Neural progenitor cell (in vitro differentiated cells): ENCODE data around the gene BRD3. TPM values are rescaled to one million over a fixed set of nuclear protein-coding genes. Genes with fewer than 3 reads are reported as not detected.

ENCODE experiments used
- DNase-seq: peaks from one replicate; pipeline ENCODE4 v3.0.0-alpha.2; 2016; ENCODE audit warnings: low spot score
- H2AFZ ChIP-seq: fragments of 200-600 bp; sonication (generic); replicated peaks from 2 replicates; pipeline ENCODE4 v1.6.1; 2016; ENCODE audit warnings: antibody characterized with exemption
- H3F3A ChIP-seq: fragments of 200-600 bp; sonication (generic); 2 replicates; pipeline ENCODE4 v1.6.1; 2016; ENCODE audit warnings: antibody characterized with exemption, low read depth
- H3K27ac ChIP-seq: fragments of 200-600 bp; sonication (generic); 2 replicates; pipeline ENCODE4 v1.5.1; 2016; ENCODE audit warnings: mild to moderate bottlenecking
- H3K27me3 ChIP-seq: fragments of 200-600 bp; sonication (generic); 2 replicates; pipeline ENCODE4 v1.6.1; 2016; ENCODE audit warnings: mild to moderate bottlenecking, moderate library complexity
- H3K36me3 ChIP-seq: fragments of 200-600 bp; sonication (generic); 2 replicates; pipeline ENCODE4 v1.5.1; 2016
- H3K4me1 ChIP-seq: fragments of 200-600 bp; sonication (generic); 2 replicates; pipeline ENCODE4 v1.6.1; 2016; ENCODE audit warnings: mixed run types
- H3K4me2 ChIP-seq: fragments of 200-600 bp; sonication (generic); 2 replicates; pipeline ENCODE4 v1.6.1; 2016
- H3K4me3 ChIP-seq: fragments of 200-600 bp; sonication (generic); 2 replicates; pipeline ENCODE4 v1.5.1; 2016
- H3K79me2 ChIP-seq: fragments of 200-600 bp; sonication (generic); 2 replicates; pipeline ENCODE4 v1.6.1; 2016; ENCODE audit warnings: low read depth
- H3K9ac ChIP-seq: fragments of 200-600 bp; sonication (generic); 2 replicates; pipeline ENCODE4 v1.6.1; 2016
- H3K9me3 ChIP-seq: fragments of 200-600 bp; sonication (generic); 2 replicates; pipeline ENCODE4 v1.5.1; 2016; ENCODE audit warnings: low read depth
- H4K20me1 ChIP-seq: fragments of 200-600 bp; sonication (generic); 2 replicates; pipeline ENCODE4 v1.6.1; 2016; ENCODE audit warnings: low read depth
- H3K27ac Mint-ChIP-seq: 3 replicates; pipeline ENCODE4 v1.8.0; 2021; ENCODE audit warnings: mixed read lengths
- H3K27me3 Mint-ChIP-seq: 2 replicates; pipeline ENCODE4 v1.8.0; 2022; ENCODE audit warnings: low read depth, mild to moderate bottlenecking, inconsistent platforms, moderate library complexity, mixed read lengths; ENCODE audit not compliant: insufficient read depth
- H3K36me3 Mint-ChIP-seq: 3 replicates; pipeline ENCODE4 v1.8.0; 2021; ENCODE audit warnings: mixed read lengths
- H3K4me1 Mint-ChIP-seq: 3 replicates; pipeline ENCODE4 v1.8.0; 2021; ENCODE audit warnings: mixed read lengths
- H3K4me3 Mint-ChIP-seq: 3 replicates; pipeline ENCODE4 v1.8.0; 2021; ENCODE audit warnings: mild to moderate bottlenecking, moderate library complexity, mixed read lengths
- H3K9me3 Mint-ChIP-seq: 3 replicates; pipeline ENCODE4 v1.8.0; 2020; ENCODE audit warnings: mixed read lengths
- EZH2 ChIP-seq: fragments of 200-600 bp; sonication (generic); IDR thresholded peaks from 2 replicates; pipeline ENCODE4 v1.6.1; 2017; ENCODE audit warnings: antibody characterized with exemption, mild to moderate bottlenecking, moderate library complexity
- EZH2phosphoT487 ChIP-seq: fragments of 200-600 bp; sonication (generic); IDR thresholded peaks from 2 replicates; pipeline ENCODE4 v1.6.1; 2017; ENCODE audit warnings: antibody characterized with exemption
- total RNA-seq: library from RNA; depleted of rRNA; stranded (reverse); fragments of >200 nt; gene quantifications from 2 replicates; pipeline ENCODE4 v1.2.3, GENCODE V29; 2015; ENCODE audit warnings: low replicate concordance
- TF ChIP-seq, protein P1 (sequence below): fragments of 200-600 bp; sonication (generic); IDR thresholded peaks from 2 replicates; pipeline ENCODE4 v1.5.1; 2017; ENCODE audit warnings: antibody characterized with exemption, mild to moderate bottlenecking

BRD3 gene
- total RNA-seq, 1 donor from 2014 or later = 14.8 TPM

DNA sequence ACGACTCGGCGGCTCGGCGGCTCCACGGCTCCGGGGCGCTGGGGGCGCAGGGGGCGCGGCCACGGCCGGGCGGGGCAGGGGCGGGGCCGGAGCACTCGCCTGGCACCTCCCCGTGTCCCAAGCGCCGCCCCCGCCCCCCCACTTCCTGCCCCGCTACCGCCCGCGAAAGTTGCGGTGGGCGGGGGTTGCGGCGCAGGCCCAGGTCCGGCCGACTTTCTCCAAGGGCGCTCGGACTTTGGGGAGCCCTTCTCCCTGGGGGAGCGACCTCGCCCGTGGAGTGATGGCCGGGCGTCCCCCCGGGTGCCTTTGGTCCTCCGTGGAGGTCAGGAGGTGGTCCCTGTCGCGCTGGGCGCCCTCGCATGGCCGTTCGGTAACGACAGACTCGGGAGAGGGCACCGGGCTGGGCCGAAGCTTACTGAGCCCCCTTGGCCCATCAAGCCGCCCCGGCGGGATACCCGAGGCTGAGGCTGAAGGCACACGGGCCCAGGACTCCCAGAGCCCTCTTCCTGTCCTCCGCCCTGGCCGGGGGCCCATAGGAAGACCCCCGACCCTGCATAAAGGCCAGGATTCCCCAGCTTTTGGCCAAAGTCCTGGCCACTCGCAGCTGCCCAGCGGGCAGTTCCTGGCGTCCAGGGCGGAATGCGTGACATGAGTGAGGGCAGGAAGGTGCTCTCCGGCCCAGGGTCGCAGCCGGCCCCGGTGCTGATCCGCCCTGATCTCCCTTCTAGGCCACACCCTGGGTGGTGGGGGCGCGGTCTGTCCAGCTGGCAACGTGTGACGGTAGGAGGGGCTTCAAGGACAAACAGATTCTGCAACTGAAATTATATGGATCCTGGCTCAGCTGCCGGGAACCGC, 74.8 kb downstream of the BRD3 start:
- H3K4me2 ChIP-seq = peak overlapping the region; percentile 86
- peak overlapping the region; percentile 86 for H3K4me3 Mint-ChIP-seq

DNA sequence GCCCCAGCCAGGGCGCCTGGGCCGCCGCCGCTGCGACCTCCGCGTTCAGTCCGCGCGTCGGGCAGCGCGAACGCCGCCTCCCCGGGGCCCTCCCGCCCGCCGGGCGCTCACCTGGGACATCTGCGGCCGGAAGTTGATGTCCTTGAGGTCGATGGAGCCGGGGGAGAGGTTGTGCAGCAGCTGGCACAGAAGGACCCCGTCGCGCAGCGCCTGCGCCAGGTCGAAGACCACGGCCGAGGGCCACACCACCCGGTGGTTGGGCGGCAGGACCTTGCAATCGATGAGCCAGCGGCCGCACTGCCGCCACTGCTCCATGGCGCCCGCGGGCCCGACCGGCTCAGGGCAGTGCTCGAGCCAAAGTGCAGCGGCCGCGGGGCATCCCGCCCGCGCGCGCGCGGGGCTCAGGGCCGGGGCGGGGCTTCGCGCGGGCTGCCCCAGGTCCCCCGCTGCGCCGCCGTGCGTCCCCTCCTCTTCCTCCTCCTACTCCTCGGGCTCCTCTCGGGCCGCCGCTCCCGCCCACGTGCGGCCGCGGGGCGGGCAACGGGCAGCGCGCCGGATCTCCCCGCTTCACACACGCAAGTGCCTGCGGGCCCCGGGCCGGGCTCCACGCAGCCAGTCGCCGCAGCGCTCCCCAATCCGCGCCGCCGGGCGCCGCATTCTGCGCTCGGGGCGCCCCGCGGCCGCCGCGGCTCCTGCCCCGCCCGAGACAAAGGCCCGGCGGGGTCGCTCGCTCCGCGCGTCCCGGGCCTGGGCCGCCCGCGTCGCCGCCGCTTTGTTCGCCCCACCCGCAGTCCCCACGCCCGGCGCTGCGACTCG, 75.7 kb downstream of the BRD3 start, which contains the start of gene VAV2:
Gene VAV2, minus strand, starts transcription at position 361 of the 816 bp plus-strand sequence. Its CDS starts 46 bp downstream, at position 315.
- peaks cover 52% of the 10 kb centered on the region for H3K79me2 ChIP-seq

More for the DNA sequence above, 74.8 kb downstream of the BRD3 start:
- TF ChIP-seq, protein P1, sequence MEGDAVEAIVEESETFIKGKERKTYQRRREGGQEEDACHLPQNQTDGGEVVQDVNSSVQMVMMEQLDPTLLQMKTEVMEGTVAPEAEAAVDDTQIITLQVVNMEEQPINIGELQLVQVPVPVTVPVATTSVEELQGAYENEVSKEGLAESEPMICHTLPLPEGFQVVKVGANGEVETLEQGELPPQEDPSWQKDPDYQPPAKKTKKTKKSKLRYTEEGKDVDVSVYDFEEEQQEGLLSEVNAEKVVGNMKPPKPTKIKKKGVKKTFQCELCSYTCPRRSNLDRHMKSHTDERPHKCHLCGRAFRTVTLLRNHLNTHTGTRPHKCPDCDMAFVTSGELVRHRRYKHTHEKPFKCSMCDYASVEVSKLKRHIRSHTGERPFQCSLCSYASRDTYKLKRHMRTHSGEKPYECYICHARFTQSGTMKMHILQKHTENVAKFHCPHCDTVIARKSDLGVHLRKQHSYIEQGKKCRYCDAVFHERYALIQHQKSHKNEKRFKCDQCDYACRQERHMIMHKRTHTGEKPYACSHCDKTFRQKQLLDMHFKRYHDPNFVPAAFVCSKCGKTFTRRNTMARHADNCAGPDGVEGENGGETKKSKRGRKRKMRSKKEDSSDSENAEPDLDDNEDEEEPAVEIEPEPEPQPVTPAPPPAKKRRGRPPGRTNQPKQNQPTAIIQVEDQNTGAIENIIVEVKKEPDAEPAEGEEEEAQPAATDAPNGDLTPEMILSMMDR = peak; percentile 53
- TF ChIP-seq EZH2 = no peak
- Mint-ChIP-seq H3K9me3 (no peaks in the 10 kb centered on the region), H3K27me3 (no peaks in the 10 kb centered on the region), H3K27ac (no peak overlapping the region), H3K4me1 (peaks cover 34% of the 10 kb centered on the region), H3K36me3 (no peaks in the 10 kb centered on the region)
- Histone ChIP-seq H2AFZ (peak overlapping the region; percentile 67), H3K36me3 (no peaks in the 10 kb centered on the region), H3K9ac (peak overlapping the region; percentile 28), H4K20me1 (peaks cover 34% of the 10 kb centered on the region), H3F3A (peaks cover 21% of the 10 kb centered on the region), H3K27me3 (no peaks in the 10 kb centered on the region), H3K79me2 (peaks cover 43% of the 10 kb centered on the region), H3K4me3 (peak overlapping the region; percentile 87), H3K9me3 (no peaks in the 10 kb centered on the region), H3K27ac (no peak overlapping the region), H3K4me1 (peaks cover 20% of the 10 kb centered on the region)
- DNase-seq = peak; percentile 87

DNA sequence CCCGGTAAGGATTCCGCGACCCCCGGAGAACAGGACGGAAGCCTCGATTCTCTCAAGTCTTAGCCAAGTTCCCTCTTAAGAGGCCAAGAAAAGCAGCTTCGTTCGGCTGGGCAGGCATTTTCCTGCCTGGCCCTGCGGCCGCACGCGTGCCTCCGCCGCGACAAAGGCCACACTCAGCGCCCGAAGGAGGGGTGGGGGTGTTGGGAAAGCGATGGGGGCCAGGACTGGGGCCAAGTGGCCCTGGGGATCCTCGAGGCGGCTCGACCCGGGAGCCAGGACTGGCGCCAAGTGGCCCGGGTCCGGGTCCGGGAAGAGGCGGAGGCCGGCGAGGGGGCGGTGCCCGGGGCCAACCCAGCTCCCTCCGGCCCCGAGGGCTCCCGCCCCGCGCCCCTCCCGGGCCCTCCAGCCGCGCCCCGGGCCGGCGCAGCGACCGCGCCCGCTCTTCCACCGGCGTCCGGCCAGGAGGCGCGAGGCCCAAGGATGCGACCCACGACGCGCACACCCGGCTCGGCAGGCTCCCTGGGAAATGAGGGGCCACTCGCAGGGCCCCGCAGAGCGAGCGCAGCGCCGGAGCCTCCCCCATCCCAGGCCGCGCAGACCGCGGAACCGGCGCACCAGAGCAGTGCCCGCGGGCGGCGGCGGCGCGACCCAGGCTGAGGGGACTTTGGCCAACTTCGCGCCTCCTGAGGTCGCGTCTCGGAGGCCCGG, 76.5 kb downstream of the BRD3 start:
- no peak overlapping the region for H2AFZ ChIP-seq
- H3K27ac ChIP-seq = no peak overlapping the region
- peaks cover 3% of the 10 kb centered on the region for H3K27me3 Mint-ChIP-seq
- H3K36me3 ChIP-seq = no peaks in the 10 kb centered on the region
- no peaks in the 10 kb centered on the region for H3K9me3 Mint-ChIP-seq
- peaks cover under 1% of the 10 kb centered on the region for H3K36me3 Mint-ChIP-seq
- DNase-seq = peak; percentile 64
- H3K4me1 ChIP-seq = peaks cover 22% of the 10 kb centered on the region
- TF ChIP-seq, protein P1 = no peak
- no peak for TF ChIP-seq EZH2phosphoT487
- TF ChIP-seq EZH2 = no peak
- peaks cover 50% of the 10 kb centered on the region for H4K20me1 ChIP-seq
- H3K9me3 ChIP-seq = no peaks in the 10 kb centered on the region
- H3K4me3 Mint-ChIP-seq = peak overlapping the region; percentile 94
- H3K9ac ChIP-seq = no peak overlapping the region
- no peaks in the 10 kb centered on the region for H3K27me3 ChIP-seq
- peaks cover 44% of the 10 kb centered on the region for H3K4me1 Mint-ChIP-seq
- peak overlapping the region; percentile 87 for H3K4me3 ChIP-seq
- peak overlapping the region; percentile 86 for H3K4me2 ChIP-seq
- H3F3A ChIP-seq = peaks cover 21% of the 10 kb centered on the region
- H3K27ac Mint-ChIP-seq = peak overlapping the region; percentile 60
- peaks cover 60% of the 10 kb centered on the region for H3K79me2 ChIP-seq

More for the DNA sequence above, 75.7 kb downstream of the BRD3 start, which contains the start of gene VAV2:
- Mint-ChIP-seq H3K36me3 (no peaks in the 10 kb centered on the region), H3K27me3 (peaks cover 3% of the 10 kb centered on the region), H3K9me3 (no peaks in the 10 kb centered on the region), H3K4me1 (peaks cover 37% of the 10 kb centered on the region), H3K27ac (no peak within 1 kb of the TSS), H3K4me3 (peak within 1 kb of the TSS; percentile 94)
- H3K4me2 ChIP-seq = peak within 1 kb of the TSS; percentile 86
- no peak within 1 kb of the TSS for H3K27ac ChIP-seq
- H3F3A ChIP-seq = peaks cover 21% of the 10 kb centered on the region
- H2AFZ ChIP-seq = peak within 1 kb of the TSS; percentile 67
- DNase-seq = peak; percentile 87
- H3K9ac ChIP-seq = peak within 1 kb of the TSS; percentile 28
- no peaks in the 10 kb centered on the region for H3K36me3 ChIP-seq
- H3K4me3 ChIP-seq = peak within 1 kb of the TSS; percentile 87
- H3K27me3 ChIP-seq = no peaks in the 10 kb centered on the region
- H4K20me1 ChIP-seq = peaks cover 42% of the 10 kb centered on the region
- TF ChIP-seq EZH2phosphoT487 (no peak), EZH2 (no peak)
- TF ChIP-seq, protein P1 = no peak
- H3K9me3 ChIP-seq = no peaks in the 10 kb centered on the region
- H3K4me1 ChIP-seq = peaks cover 20% of the 10 kb centered on the region
